Adipocyte (in vitro differentiated cells): ENCODE data around the gene SIPA1L2.
A peak's percentile ranks its signal among the peaks of the same experiment; 100 is the strongest.

Experiments used
- DNase-seq: peaks from one replicate; pipeline ENCODE4 v3.0.0-alpha.2; 2015; ENCODE audit warnings: low read depth
- H3K27me3 ChIP-seq: replicated peaks from 2 replicates; pipeline ENCODE4 v1.7.0; 2013; ENCODE audit warnings: mild to moderate bottlenecking, low read length, moderate library complexity; ENCODE audit not compliant: control insufficient read depth, insufficient read depth
- H3K36me3 ChIP-seq: 2 replicates; pipeline ENCODE4 v1.7.0; 2013; ENCODE audit warnings: low read length, mild to moderate bottlenecking, moderate library complexity; ENCODE audit not compliant: control insufficient read depth, insufficient read depth, severe bottlenecking
- H3K4me1 ChIP-seq: 2 replicates; pipeline ENCODE4 v1.7.0; 2013; ENCODE audit warnings: mild to moderate bottlenecking, low read length, moderate library complexity; ENCODE audit not compliant: control insufficient read depth, insufficient read depth
- H3K4me3 ChIP-seq: 2 replicates; pipeline ENCODE4 v1.7.0; 2013; ENCODE audit warnings: mild to moderate bottlenecking, low read length, moderate library complexity
- H3K9ac ChIP-seq: 2 replicates; pipeline ENCODE4 v1.7.0; 2013; ENCODE audit warnings: mild to moderate bottlenecking, low read length, moderate library complexity
- H3K9me3 ChIP-seq: 2 replicates; pipeline ENCODE4 v1.7.0; 2013; ENCODE audit warnings: mild to moderate bottlenecking, low read length, moderate library complexity; ENCODE audit not compliant: control insufficient read depth

The SIPA1L2 gene, protein sequence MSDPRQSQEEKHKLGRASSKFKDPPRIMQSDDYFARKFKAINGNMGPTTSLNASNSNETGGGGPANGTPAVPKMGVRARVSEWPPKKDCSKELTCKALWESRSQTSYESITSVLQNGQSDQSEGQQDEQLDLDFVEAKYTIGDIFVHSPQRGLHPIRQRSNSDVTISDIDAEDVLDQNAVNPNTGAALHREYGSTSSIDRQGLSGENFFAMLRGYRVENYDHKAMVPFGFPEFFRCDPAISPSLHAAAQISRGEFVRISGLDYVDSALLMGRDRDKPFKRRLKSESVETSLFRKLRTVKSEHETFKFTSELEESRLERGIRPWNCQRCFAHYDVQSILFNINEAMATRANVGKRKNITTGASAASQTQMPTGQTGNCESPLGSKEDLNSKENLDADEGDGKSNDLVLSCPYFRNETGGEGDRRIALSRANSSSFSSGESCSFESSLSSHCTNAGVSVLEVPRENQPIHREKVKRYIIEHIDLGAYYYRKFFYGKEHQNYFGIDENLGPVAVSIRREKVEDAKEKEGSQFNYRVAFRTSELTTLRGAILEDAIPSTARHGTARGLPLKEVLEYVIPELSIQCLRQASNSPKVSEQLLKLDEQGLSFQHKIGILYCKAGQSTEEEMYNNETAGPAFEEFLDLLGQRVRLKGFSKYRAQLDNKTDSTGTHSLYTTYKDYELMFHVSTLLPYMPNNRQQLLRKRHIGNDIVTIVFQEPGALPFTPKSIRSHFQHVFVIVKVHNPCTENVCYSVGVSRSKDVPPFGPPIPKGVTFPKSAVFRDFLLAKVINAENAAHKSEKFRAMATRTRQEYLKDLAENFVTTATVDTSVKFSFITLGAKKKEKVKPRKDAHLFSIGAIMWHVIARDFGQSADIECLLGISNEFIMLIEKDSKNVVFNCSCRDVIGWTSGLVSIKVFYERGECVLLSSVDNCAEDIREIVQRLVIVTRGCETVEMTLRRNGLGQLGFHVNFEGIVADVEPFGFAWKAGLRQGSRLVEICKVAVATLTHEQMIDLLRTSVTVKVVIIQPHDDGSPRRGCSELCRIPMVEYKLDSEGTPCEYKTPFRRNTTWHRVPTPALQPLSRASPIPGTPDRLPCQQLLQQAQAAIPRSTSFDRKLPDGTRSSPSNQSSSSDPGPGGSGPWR (N-terminal part only)

DNA sequence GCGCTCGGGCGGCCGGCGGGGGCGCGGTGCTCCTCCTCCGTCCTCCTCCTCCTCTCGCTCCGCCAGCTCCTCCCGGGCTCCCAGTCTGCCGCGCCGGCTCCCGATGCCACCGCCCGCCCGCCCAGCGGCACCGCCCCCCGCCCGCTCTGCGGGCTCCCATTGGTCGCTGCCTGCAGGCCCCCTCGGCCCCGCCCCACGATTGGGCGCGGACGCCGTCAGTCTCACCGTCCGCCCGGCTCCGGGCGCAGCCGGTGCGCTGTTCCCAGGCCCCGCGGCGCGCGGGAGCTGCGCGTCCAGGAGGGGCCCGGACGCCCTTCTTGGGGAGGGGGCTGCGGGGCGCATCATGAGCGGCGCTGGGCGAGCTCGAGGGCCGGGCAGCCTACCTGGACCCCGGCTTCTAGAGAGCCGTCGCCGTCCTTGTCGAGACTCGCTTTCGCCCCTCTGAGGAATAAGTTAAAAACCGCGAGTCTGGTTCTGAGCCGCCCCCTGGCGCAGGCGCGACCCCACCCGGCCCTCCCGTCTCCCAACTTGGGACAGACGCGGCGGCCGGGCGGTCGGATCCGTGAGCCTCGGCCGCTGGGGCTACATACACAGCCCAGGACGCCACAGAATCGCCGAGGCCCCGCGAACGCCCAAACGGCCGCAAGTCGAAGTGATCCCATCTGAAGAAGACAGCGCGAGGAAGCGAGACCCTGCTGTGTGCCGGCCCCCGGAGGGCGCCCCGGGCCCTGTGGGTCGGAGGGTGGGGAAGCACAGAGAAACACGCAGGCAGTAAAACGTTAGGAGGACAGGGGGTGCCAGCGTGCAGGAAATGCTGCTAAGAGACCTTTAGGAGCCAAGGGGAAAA lies at the start of gene SIPA1L2:
SIPA1L2 (minus strand) TSS at position 87 of the 847 bp plus-strand sequence. CDS start 114,794 bp downstream, outside the sequence.
- H3K4me1 ChIP-seq, result peaks cover 17% of the 10 kb centered on the region
- no peaks in the 10 kb centered on the region for H3K36me3 ChIP-seq
- peak; percentile 98 for DNase-seq
- peak within 1 kb of the TSS; percentile 77 for H3K9ac ChIP-seq
- H3K27me3 ChIP-seq, result no peaks in the 10 kb centered on the region
- H3K4me3 ChIP-seq, result peak within 1 kb of the TSS; percentile 82
- no peaks in the 10 kb centered on the region for H3K9me3 ChIP-seq

- H3K27me3 ChIP-seq, result no peaks in the 10 kb centered on the region
- no peak overlapping the region for H3K9ac ChIP-seq
- H3K36me3 ChIP-seq, result no peaks in the 10 kb centered on the region
- no peaks in the 10 kb centered on the region for H3K4me1 ChIP-seq
- no peak overlapping the region for H3K4me3 ChIP-seq
- H3K9me3 ChIP-seq, result no peaks in the 10 kb centered on the region
- no peak for DNase-seq
Observed at GRCh38 chr1:232678185-232678886, 48.4 kb upstream of the SIPA1L2 start.

DNA sequence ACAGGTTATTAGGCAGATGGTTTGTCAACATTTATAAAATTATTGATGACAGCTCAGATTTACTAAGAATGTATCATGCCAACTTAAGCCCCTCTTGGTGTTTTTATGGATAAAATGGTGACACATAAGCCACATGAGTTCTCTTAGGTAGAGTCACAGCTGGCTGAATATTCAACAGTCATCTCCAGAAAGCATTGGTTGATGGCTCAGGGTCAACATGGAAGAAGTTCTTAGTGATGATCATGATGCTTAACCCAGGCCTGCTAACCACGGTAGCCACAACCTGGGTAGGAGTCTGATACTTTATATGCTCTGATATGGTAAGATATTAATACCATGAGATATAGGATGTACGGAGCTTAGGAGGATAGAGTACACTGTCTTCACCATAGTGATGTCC lies 46.4 kb upstream of the SIPA1L2 start:
- Histone ChIP-seq H3K9me3 (no peaks in the 10 kb centered on the region), H3K27me3 (no peaks in the 10 kb centered on the region), H3K4me1 (no peaks in the 10 kb centered on the region), H3K9ac (no peak overlapping the region), H3K36me3 (no peaks in the 10 kb centered on the region), H3K4me3 (no peak overlapping the region)
- no peak for DNase-seq

- Histone ChIP-seq H3K4me1 (no peaks in the 10 kb centered on the region), H3K9me3 (no peaks in the 10 kb centered on the region), H3K36me3 (no peaks in the 10 kb centered on the region), H3K4me3 (no peak overlapping the region), H3K9ac (no peak overlapping the region), H3K27me3 (no peaks in the 10 kb centered on the region)
- no peak for DNase-seq
Observed at GRCh38 chr1:232675898-232676297, 46.0 kb upstream of the SIPA1L2 start.

DNA sequence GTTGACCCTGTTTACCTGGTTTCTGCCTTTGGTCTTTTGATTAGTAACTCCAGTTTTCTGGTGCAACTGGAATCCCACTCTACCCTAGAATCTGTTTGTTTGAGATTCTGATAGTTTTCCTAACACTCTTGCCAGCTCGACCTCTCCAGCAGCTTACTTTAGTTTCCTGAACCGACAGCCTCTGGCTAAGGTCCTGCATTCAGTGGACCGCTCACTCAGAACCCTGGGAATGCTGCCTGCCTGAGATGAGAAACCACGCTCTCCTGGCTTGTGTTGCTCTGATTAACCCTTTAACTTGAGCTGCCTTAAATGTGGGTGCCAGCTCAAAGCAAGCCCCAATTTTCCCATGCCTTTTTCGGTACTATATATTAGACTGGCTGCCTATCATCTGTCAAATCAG lies 45.3 kb upstream of the SIPA1L2 start:
- H3K4me1 ChIP-seq, result no peaks in the 10 kb centered on the region
- H3K36me3 ChIP-seq, result no peaks in the 10 kb centered on the region
- DNase-seq, result no peak
- no peak overlapping the region for H3K4me3 ChIP-seq
- no peak overlapping the region for H3K9ac ChIP-seq
- H3K27me3 ChIP-seq, result no peaks in the 10 kb centered on the region
- H3K9me3 ChIP-seq, result no peaks in the 10 kb centered on the region

DNA sequence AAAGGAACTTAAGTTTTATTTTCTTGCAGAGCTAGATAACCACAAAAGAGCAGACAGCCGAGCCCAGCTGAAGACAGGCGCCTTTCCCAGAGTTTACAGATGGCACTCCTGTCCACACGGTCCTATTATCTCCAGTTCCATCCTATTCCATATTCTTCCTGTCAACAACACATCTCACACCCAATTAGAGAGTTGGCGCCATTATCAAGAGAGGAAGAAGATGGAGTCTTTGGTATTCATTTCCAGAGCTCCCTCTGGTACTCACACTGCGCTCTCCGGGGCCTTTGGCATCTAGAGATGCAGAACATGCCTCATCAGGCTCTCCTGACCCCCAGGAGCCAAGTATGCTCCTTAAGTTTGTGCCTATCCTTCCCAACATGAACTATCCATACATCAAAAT lies 43.3 kb upstream of the SIPA1L2 start:
- Histone ChIP-seq H3K9ac (no peak overlapping the region), H3K36me3 (no peaks in the 10 kb centered on the region), H3K4me1 (peaks cover 2% of the 10 kb centered on the region), H3K4me3 (no peak overlapping the region), H3K9me3 (no peaks in the 10 kb centered on the region), H3K27me3 (no peaks in the 10 kb centered on the region)
- no peak for DNase-seq

GRCh38 chr1:232669981-232670747 lies 40.2 kb upstream of the SIPA1L2 start:
- Histone ChIP-seq H3K9me3 (no peaks in the 10 kb centered on the region), H3K4me3 (no peak overlapping the region), H3K36me3 (no peaks in the 10 kb centered on the region), H3K27me3 (no peaks in the 10 kb centered on the region), H3K4me1 (peaks cover 15% of the 10 kb centered on the region), H3K9ac (no peak overlapping the region)
- DNase-seq, result peak; percentile 69

- H3K9ac ChIP-seq, result peak overlapping the region; percentile 10
- DNase-seq, result no peak
- no peaks in the 10 kb centered on the region for H3K36me3 ChIP-seq
- H3K4me3 ChIP-seq, result peak overlapping the region; percentile 58
- peaks cover 15% of the 10 kb centered on the region for H3K4me1 ChIP-seq
- H3K9me3 ChIP-seq, result no peaks in the 10 kb centered on the region
- no peaks in the 10 kb centered on the region for H3K27me3 ChIP-seq
Observed at GRCh38 chr1:232667778-232668165, 37.8 kb upstream of the SIPA1L2 start.

DNA sequence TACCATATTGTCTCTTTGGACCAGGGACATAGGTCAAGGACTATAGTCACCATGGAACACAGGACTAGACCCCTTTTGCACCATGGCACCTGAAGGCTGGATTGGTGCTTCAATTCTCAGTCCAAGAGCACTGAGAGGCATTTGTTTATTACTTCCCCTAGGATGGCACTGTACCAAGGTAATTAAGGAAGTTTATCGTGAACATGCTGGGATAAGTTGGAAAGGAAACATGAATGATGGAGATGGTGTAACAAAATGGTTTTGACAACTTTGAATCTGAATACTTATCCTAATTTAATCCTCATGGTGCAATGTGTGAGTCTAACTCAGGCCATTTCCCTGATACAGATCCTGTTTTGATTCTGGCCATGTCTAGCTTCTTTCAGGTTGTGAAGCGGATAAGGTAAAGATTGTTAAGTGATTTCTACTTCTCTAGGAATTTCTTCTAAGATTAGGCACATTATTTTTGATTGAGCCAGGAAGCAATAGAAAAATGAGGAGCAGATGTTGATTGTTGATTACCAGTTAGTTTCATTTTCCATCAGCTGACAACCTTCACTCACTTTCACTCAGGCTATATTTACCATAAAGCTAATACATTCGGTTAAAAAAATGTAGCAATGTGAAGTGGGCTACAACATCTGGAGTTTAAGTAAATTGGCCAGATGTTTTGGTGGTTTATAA lies 37.3 kb upstream of the SIPA1L2 start:
- Histone ChIP-seq H3K36me3 (no peaks in the 10 kb centered on the region), H3K27me3 (no peaks in the 10 kb centered on the region), H3K9ac (peak overlapping the region; percentile 10), H3K4me3 (peak overlapping the region; percentile 58), H3K9me3 (no peaks in the 10 kb centered on the region), H3K4me1 (peaks cover 15% of the 10 kb centered on the region)
- peak; percentile 44 for DNase-seq
